OCI-M1 (cell line): Measurements from ENCODE around the gene ZC3H18.

Experiments
- DNase-seq: peaks from one replicate; lab custom pipeline; 2025; lab: John Stamatoyannopoulos, UW

Gene ZC3H18

DNA sequence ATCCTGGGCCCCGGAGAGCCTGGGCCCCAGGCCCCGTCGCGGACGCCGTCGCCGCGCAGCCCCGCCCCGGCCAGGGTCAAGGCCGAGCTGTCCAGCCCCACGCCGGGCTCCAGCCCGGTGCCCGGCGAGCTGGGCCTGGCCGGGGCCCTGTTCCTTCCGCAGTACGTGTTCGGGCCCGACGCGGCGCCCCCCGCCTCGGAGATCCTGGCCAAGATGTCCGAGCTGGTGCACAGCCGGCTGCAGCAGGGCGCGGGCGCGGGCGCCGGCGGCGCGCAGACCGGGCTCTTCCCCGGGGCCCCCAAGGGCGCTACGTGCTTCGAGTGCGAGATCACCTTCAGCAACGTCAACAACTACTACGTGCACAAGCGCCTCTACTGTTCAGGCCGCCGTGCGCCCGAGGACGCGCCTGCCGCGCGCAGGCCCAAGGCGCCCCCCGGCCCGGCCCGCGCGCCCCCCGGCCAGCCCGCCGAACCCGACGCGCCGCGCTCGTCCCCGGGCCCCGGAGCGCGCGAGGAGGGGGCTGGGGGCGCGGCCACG, 36.8 kb upstream of the ZC3H18 start:
- DNase-seq, result no peak

DNA sequence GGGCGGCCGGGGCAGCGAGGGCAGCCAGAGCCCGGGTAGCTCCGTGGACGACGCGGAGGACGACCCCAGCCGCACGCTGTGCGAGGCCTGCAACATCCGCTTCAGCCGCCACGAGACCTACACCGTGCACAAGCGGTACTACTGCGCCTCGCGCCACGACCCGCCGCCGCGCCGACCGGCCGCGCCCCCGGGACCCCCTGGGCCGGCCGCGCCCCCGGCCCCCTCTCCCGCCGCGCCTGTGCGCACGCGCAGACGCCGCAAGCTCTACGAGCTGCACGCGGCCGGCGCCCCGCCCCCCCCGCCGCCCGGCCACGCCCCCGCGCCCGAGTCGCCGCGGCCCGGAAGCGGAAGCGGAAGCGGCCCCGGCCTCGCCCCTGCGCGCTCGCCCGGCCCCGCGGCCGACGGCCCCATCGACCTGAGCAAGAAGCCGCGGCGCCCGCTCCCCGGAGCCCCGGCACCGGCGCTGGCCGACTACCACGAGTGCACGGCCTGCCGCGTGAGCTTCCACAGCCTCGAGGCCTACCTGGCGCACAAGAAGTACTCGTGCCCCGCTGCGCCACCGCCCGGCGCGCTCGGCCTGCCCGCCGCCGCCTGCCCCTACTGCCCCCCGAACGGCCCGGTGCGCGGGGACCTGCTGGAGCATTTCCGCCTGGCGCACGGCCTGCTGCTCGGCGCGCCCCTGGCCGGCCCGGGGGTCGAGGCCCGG, 36.1 kb upstream of the ZC3H18 start:
- DNase-seq, result no peak

DNA sequence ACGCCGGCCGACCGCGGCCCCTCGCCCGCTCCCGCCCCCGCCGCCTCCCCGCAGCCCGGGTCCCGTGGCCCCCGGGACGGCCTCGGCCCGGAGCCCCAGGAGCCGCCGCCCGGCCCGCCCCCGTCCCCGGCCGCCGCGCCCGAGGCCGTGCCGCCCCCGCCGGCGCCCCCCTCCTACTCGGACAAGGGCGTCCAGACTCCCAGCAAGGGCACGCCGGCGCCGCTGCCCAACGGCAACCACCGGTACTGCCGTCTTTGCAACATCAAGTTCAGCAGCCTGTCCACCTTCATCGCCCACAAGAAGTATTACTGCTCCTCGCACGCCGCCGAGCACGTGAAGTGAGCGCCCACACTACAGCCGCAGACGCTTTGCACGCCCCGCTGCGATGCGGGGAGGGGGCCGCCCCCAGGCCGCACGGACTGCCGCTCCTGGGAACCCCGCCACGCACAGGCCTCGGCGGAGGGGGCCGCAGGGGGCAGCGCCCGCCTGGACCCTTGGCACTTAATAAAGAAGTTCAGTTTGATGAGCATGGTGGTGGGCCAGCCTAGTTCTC, 35.5 kb upstream of the ZC3H18 start:
- no peak for DNase-seq

DNA sequence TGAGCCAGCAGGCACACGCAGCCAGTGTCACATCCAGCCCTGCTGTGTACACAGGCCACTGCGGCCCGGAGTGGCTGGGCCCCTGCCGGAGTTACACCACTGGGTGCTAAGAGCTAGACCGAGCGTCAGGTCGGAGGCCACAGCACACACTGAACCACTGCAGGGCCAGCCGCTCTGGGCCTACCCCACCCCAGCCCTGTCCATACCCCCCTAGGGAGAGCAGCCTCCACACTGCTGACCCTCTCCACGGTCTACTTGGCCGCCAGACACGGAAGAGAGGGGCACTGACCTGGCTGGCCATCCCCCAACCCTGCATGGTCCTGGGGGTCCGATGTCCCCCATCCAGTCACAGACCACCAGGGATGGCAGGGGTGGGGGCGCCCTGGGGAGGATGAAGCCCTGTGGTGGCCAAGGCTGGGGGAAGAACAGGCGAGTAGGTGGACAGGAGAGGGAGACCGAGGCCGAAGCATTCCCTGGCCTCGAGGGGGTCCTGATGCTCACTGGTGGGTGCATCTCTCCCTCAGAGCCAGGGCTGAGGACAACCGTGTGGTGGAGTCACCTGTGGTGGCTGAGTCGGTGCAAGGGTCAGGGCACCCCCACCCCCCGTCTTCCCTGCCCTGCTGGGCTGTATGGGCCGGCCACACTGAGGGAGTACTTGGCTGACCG, 34.9 kb upstream of the ZC3H18 start:
- no peak for DNase-seq

GRCh38 chr16:88535857-88536222, 34.4 kb upstream of the ZC3H18 start:
- DNase-seq, result no peak

GRCh38 chr16:88536510-88536909, 33.7 kb upstream of the ZC3H18 start:
- peak; percentile 23 for DNase-seq

DNA sequence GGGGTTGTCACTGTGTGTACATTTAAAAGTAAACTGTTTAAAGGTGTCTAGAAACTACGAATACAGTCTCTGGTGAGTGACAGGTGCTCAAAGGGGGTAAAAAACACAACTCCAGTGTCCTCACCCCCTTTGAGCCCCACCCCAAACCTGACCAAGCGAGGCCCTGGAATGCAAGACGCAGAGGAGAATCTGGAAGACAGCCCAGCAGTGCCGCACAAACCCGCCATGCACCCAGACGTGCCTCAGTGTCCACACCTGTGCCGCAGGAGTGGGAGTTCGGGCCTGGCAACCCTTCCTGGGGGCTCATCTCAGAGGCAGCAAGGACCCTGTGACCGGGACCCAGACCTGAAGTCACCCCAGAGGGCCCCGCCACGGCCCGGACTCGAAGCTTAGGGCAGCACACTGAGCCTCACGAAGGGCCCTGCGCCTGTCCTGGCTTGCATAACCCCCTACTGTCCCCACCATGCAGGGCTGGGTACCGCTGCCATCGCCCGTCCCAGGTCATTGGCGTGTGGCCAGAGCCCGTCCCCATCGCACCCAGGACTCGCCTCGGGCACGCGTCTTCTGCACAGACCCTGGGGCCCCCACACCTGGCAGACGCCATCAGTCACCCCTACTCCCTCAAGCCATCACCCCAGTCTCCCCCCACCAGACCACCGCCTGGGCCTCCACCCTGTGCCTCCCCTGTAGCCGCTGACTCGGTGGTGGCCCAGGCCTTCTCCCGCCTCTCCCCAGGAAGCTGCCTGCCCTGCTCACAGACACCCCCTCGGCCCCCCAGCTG, 33.0 kb upstream of the ZC3H18 start:
- DNase-seq, result peak; percentile 27

GRCh38 chr16:88537859-88538258, 32.3 kb upstream of the ZC3H18 start:
- DNase-seq, result no peak

GRCh38 chr16:88538366-88539060, 31.7 kb upstream of the ZC3H18 start:
- no peak for DNase-seq

GRCh38 chr16:88539261-88539651, 30.9 kb upstream of the ZC3H18 start:
- DNase-seq, result no peak

DNA sequence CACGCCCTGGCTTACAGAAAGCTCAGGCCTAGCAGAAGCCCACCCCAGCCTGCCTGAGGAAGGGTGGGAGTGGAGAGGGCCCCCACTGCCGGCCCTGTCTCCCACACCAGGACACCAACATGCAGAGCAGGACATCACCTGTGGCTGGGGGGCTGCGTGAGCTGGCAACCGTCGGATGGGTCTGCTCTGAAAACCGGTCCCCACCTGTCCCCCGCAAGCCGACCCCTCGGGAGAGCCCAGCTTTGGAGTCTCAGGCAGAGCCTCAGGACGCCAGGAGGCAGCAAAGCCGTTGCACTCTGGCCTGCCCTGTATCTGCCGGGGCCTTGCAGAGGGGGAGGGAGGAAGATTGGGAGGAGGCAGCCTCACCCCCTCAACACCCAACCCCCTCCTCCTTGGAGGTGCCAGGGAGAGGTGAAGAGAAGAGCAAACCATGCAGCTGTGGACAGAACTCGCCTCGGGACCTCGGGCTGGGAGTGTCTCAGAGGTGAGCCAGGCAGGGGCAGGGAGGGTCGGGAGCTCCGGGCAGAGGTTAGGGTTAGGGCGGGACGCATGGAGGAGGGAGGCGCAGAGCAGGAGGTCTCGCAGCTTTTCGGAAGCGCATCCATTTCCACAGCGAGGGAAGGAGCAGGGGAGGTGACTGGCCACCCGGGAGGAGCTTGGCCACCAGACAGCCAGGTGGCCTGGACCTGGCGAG, 30.4 kb upstream of the ZC3H18 start:
- DNase-seq, result no peak

GRCh38 chr16:88540346-88540977, 29.7 kb upstream of the ZC3H18 start:
- no peak for DNase-seq

- no peak for DNase-seq
Measured at GRCh38 chr16:88541831-88542616, 28.2 kb upstream of the ZC3H18 start.

GRCh38 chr16:88543230-88543813, 26.9 kb upstream of the ZC3H18 start:
- no peak for DNase-seq

DNA sequence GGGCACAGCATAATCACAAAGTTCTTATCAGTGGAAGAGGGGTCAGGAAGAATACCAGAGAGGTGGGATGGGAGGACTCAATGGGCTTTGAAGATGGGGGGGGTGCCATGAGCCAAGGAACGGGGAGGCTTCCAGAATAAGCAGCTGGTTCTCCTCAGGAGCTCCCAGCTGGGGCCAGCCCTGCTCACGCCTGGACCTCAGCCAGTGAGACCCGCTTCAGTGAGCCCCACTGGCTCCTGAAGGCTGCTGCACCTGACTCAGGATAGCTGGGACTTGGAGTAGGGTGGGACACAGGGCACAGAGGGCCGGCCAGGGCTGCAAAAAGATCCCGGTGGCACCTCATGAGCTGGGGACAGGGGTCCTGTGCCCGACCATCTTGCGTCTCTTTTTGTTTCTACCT, 24.4 kb upstream of the ZC3H18 start:
- no peak for DNase-seq

DNA sequence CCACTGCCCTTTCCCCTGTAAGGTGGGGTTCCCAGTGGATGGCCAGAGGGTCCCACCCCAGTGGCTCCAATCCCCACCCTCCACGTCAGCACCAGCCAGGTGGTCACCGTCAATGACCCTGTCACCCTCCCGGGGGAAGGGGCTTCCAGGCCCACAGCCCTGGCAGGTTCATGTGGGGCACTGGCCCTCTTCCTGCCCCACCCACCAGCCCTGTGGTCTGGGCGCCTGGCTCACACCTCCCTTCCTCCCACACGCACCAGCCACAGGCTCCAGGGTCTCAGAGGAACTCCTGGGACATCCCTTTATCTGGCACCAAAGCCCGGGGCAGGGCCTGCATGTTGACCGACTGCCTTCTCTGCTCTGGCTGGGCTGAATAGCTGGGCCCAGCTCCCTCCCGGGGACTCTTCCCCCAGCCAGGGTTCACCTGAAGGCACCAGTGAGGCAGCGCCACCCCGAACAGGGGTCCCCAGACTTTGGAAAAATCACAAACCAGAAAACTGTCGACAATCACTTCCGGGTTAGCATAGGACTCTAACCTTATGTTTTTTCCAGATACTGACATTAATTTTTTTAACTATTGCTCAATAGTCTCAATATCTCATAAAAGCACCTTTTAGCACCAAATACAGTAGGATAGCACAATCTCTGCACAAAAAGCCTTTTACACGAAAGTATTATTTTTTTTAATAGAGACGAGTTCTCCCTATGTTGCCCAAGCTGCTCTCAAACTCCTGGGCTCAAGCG, 21.9 kb upstream of the ZC3H18 start:
- peak; percentile 57 for DNase-seq

- no peak for DNase-seq
Measured at GRCh38 chr16:88548985-88549384, 21.2 kb upstream of the ZC3H18 start.

DNA sequence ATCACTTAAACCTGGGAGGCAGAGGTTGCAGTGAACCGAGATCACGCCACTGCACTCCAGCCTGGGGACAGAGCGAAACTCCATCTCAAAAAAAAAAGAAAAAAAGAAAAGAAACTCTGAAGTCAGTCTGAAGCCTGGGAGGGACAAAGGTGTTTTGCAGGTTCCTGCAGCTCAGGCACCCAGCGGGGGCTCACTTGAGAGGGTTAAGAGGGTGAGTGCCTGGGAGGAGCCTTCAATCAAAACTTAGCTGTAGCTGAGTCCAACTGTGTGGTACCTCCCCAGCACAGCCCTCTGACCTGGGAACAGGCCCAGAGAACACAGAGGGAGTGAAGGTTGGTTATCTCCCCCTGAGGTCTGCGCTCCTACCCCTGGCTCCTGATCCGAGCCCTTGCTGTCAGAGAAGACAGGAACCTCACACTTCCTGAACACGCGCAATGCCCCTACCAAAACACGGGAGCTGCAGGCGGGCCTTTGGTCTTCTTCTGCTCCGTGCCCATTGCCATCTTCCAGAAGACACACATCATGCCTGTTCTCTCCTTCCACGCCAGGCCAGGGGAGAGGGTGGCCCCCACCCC, 20.4 kb upstream of the ZC3H18 start:
- no peak for DNase-seq

GRCh38 chr16:88550246-88550661, 19.9 kb upstream of the ZC3H18 start:
- DNase-seq, result no peak
